ENCODE measurements around the gene ALK. TPM values are rescaled to one million over a fixed set of nuclear protein-coding genes. Genes with fewer than 3 reads are reported as not detected.

ALK gene
- total RNA-seq, 2 donors from 2014 or later, result under 0.01 to 0.26 TPM

- 89 to 100% methylated on average over 1 of the region's 1 CpG for WGBS, 2 donors
- TF ChIP-seq POLR2A (IDR thresholded peaks at IDR 0.05) (no peak), CTCF (IDR thresholded peaks at IDR 0.05) (no peak)
- Histone ChIP-seq H3K9me3 (no peaks in the 10 kb centered on the region), H3K4me3 (no peak overlapping the region), H3K4me1 (peaks cover 24% of the 10 kb centered on the region), H3K36me3 (replicated peaks in 1 of 2; ENCODE audit: insufficient read depth in 1 of 2, low read depth in 2 of 2) (no peaks in the 10 kb centered on the region), H3K27ac (no peak overlapping the region), H3K27me3 (no peaks in the 10 kb centered on the region)
- DNase-seq, result no peak
- intact Hi-C loops (cut with DNase I), result no loop called here
- ATAC-seq, result no peak
These were observed 489.9 kb downstream of the ALK start for GRCh38 chr2:29431485-29431884.

GRCh38 chr2:29430382-29431112 lies 490.8 kb downstream of the ALK start:
- no peak overlapping the region for H3K4me3 ChIP-seq
- TF ChIP-seq CTCF (IDR thresholded peaks at IDR 0.05) (no peak), POLR2A (IDR thresholded peaks at IDR 0.05) (no peak)
- peak; percentile 47 to 67 (median 59) for DNase-seq
- H3K27ac ChIP-seq, result peak overlapping the region in 3 of 4 donors; percentile 6 to 54 (median 39)
- ATAC-seq, result peak; percentile 83
- H3K9me3 ChIP-seq, result no peaks in the 10 kb centered on the region
- intact Hi-C loops (cut with DNase I), result no loop called here
- WGBS, 2 donors, result 17 to 26% methylated on average over 4 of the region's 4 CpGs
- H3K36me3 ChIP-seq (replicated peaks in 1 of 2; ENCODE audit: insufficient read depth in 1 of 2, low read depth in 2 of 2), result no peaks in the 10 kb centered on the region
- H3K4me1 ChIP-seq, result peaks cover 20% of the 10 kb centered on the region
- no peaks in the 10 kb centered on the region for H3K27me3 ChIP-seq

- ATAC-seq (no peak), DNase-seq (no peak)
- intact Hi-C loops (cut with DNase I), result no loop called here
- Histone ChIP-seq H3K4me3 (no peak overlapping the region), H3K9me3 (no peaks in the 10 kb centered on the region), H3K27me3 (no peaks in the 10 kb centered on the region), H3K27ac (no peak overlapping the region), H3K4me1 (peaks cover 17% of the 10 kb centered on the region), H3K36me3 (replicated peaks in 1 of 2; ENCODE audit: insufficient read depth in 1 of 2, low read depth in 2 of 2) (no peaks in the 10 kb centered on the region)
- TF ChIP-seq CTCF (IDR thresholded peaks at IDR 0.05), result no peak
- no peak for TF ChIP-seq POLR2A (IDR thresholded peaks at IDR 0.05)
These were observed 495.0 kb downstream of the ALK start for GRCh38 chr2:29426354-29426753.

- 82 to 100% methylated on average over 1 of the region's 1 CpG for WGBS, 2 donors
- H3K4me1 ChIP-seq, result peaks cover 12% of the 10 kb centered on the region
- H3K36me3 ChIP-seq (replicated peaks in 1 of 2; ENCODE audit: insufficient read depth in 1 of 2, low read depth in 2 of 2), result no peaks in the 10 kb centered on the region
- H3K27ac ChIP-seq, result no peak overlapping the region
- no peaks in the 10 kb centered on the region for H3K9me3 ChIP-seq
- H3K4me3 ChIP-seq, result no peak overlapping the region
- intact Hi-C loops (cut with DNase I), result no loop called here
- no peak for ATAC-seq
- no peak for DNase-seq
- H3K27me3 ChIP-seq, result no peaks in the 10 kb centered on the region
- TF ChIP-seq POLR2A (IDR thresholded peaks at IDR 0.05), result no peak
- no peak for TF ChIP-seq CTCF (IDR thresholded peaks at IDR 0.05)
These were observed 495.5 kb downstream of the ALK start for GRCh38 chr2:29425866-29426265.

- DNase-seq (no peak), ATAC-seq (no peak)
- WGBS, 2 donors, result 57 to 58% methylated on average over 6 of the region's 6 CpGs
- Histone ChIP-seq H3K27ac (no peak overlapping the region), H3K27me3 (no peaks in the 10 kb centered on the region), H3K9me3 (no peaks in the 10 kb centered on the region), H3K4me1 (no peaks in the 10 kb centered on the region), H3K4me3 (no peak overlapping the region), H3K36me3 (replicated peaks in 1 of 2; ENCODE audit: insufficient read depth in 1 of 2, low read depth in 2 of 2) (no peaks in the 10 kb centered on the region)
- TF ChIP-seq CTCF (IDR thresholded peaks at IDR 0.05), result no peak
- no peak for TF ChIP-seq POLR2A (IDR thresholded peaks at IDR 0.05)
- intact Hi-C loops (cut with DNase I), result no loop called here
These were observed 498.2 kb downstream of the ALK start for GRCh38 chr2:29423061-29423666.
